ENCODE results near the gene CDYL. TPM values are rescaled to one million over a fixed set of nuclear protein-coding genes. Genes with fewer than 3 reads are reported as not detected.
A peak's percentile ranks its signal among the peaks of the same experiment; 100 is the strongest.
"Not testable (repeated sequence)": the region's sequence is repeated elsewhere in the genome, so short reads cannot be mapped to it uniquely, and the experiment has no call there.

Gene CDYL
- total RNA-seq, 1 donor from 2014 or later, result 31.8 TPM

DNA sequence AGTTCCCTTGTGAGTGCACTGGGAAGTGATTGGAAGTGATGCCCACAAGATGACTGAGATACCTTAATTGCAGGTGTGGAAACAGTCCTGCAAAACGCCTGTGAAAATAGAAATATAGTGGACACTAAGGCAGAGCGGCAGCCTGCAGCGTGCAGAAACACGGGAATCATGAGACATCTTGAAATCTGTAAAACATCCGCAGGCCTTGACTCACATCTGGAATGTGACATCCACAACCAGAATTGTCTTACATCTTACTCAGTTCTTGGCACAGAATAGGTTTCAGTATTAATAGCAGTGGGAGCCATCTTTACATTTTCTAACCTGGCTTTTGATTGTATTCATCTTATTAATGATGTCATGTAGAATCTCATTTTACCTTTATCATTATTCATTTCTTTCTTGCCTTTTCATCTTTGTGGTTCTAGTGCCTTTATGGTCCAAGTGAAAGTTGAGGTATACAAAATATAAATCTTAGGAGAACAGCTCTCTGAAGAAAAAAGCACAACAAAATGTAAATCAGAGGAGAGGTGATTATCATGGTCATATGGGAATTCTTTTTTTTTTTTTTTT, 44.6 kb downstream of the CDYL start:
- DNase-seq (no peak), ATAC-seq (no peak)
- intact Hi-C loops (cut with micrococcal nuclease), result no loop called here

DNA sequence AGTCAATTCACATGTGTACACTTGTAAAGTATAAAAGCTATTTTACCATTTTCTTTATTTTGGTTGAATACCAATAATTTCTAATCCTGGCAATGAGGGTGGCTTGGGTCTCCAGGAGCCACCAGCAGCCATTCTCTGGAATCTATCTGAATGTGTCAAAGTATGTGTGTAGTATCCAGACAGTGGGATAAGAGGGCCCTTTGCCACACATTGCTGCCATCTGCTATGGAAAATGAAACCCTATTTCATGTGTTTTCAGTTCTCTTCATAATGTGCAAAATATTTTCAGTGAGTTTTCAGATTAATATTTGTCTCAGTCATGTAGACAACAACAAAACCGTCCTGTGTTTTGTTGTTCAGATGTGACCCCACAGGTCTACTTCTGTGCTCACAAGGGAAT, 46.3 kb downstream of the CDYL start:
- intact Hi-C loops (cut with micrococcal nuclease), result no loop called here
- ATAC-seq, result no peak

DNA sequence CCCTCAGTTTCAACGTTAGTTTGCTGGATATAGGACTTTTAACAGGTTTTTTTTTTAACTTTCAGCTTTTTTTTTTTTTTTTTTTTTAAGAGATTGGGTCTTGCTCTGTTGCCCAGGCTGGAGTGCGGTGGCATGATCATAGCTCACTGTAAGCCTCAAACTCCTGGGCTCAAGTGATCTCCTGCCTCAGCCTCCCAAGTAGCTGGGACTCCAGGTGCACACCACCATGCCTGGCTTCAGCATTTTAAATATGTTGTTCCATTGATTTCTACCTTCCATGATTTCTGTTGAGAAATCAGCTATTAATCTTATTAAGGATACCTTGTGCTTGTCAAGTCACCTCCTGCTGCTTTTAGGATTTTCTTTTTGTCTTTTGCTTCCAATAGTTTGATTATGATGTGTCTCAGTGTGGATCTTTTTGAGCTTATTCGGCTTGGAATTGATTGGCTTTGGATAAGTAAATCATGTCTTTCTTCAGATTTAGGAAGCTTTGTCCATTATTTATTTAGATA, 52.0 kb downstream of the CDYL start:
- intact Hi-C loops (cut with micrococcal nuclease), result no loop called here
- DNase-seq, result no peak
- no peak for ATAC-seq

More for the DNA sequence above, 46.3 kb downstream of the CDYL start:
- no peak for DNase-seq

DNA sequence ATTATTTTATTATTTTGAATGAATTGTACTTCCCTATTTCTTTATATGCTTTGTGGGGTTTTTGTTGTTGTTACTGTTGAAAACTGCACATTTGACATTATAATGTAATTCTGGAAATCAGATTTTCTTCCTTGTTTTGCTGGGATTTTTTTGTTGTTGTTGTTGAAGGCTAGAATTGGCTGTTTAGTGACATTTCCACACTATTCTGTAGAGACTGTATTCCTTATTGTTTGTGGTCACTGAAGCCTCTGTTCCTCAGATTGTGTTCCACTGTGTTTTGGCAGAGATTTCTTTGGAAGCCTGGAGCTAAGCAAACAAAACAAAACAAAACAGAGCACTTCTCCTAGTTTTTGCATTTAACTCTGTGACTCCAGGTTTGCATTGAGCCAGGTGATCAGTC, 52.9 kb downstream of the CDYL start:
- intact Hi-C loops (cut with micrococcal nuclease), result no loop called here
- ATAC-seq, result no peak

DNA sequence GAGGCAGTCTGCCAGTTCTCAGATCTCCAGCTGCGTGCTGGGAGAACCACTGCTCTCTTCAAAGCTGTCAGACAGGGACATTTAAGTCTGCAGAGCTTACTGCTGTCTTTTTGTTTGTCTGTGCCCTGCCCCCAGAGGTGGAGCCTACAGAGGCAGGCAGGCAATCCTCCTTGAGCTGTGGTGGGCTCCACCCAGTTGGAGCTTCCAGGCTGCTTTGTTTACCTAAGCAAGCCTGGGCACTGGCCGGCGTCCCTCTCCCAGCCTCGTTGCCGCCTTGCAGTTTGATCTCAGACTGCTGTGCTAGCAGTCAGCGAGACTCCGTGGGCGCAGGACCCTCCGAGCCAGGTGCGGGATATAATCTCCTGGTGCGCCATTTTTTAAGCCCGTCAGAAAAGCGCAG, 59.3 kb downstream of the CDYL start:
- intact Hi-C loops (cut with micrococcal nuclease); DNase-seq; ATAC-seq: not testable (repeated sequence)

More for the DNA sequence above, 52.9 kb downstream of the CDYL start:
- DNase-seq, result no peak

DNA sequence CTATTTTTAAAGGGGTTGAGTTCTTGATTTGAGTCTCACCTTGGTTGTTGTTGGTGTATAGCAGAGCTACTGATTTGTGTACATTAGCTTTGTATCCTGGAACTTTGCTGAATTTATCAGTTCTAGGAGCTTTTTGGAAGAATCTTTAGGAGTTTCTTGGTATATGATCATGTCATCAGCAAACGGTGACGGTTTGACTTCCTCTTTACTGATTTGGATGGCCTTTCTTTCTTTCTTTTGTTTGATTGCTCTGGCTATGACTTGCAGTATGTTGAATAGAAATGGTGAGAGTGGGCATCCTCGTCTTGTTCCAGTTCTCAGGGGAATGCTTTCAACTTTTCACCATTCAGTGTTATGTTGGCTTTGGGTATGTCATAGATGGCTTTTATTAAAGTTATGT, 64.0 kb downstream of the CDYL start:
- ATAC-seq (no peak), DNase-seq (no peak)
- intact Hi-C loops (cut with micrococcal nuclease), result no loop called here

DNA sequence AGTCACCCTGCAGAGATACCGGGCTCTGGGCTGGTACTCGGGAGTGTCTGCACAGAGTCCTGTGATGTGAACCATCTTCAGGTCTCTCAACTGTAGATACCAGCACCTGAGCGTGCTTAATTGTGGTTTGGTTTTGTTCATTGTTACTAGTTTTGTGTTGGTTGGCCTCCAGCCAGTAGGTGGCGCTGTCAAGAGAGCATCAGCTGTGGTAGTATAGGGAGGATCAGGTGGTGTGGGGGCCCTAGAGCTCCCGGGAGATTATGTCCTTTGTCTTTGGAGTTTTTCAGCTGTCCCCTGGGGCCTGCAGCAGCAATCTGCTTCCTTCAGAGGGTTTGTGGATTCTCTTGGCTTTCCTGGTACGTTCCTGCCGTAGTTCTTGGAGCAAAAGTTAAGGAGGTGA, 67.9 kb downstream of the CDYL start:
- intact Hi-C loops (cut with micrococcal nuclease), result no loop called here
- DNase-seq, result no peak
- no peak for ATAC-seq

DNA sequence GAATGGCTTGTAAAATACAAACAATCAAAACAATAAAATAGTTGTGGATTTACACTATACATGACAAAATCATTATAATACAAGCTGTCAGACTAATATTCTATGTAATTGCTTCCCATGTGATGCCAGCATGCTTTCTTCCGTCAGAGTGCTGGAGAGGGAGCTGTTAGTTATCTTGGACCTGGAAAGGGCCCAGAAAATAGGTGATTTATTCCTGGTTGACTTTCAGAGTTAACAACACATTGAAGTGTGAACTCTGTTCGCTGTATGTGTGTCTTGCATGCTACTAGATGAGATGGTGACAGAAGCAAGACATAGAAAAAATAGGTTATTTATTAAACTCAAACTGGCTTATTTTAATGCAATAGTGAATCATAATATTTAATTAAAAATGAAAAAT, 70.2 kb downstream of the CDYL start:
- intact Hi-C loops (cut with micrococcal nuclease), result no loop called here
- DNase-seq, result no peak
- peak; percentile 26 for ATAC-seq

DNA sequence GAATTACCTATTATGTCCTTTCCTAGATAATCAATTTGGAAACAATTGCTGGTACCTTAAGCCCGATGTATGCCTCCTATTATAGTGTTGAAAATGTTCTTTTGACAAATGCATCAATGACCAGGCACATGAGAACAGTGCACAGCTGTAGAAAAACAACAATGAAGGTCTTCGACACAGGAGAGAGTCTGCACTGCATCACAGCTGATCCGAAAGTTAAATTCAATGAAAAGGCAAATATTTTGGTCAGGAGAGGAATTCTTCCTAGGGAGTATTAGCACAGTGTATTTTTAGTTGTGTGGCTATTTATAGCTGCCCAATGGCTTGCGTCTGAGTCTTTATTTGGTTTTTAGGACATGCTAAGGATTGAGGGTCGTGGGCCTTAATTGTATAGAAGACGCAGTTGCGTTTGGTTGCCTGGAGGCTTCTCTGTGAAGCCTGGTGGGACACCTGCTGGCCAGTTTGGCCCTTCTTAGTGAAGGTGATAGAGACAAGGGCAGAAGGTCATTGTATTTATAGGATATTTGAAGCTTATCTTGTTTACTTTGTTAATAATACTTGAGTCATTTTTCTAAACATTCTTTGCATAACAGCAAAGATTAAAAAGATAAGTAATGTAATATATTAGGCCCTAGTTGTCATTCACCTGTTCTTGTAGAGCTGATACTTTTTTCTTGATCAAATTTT, 72.3 kb downstream of the CDYL start:
- intact Hi-C loops (cut with micrococcal nuclease), result no loop called here
- peak; percentile 84 for ATAC-seq
- peak; percentile 47 for DNase-seq

DNA sequence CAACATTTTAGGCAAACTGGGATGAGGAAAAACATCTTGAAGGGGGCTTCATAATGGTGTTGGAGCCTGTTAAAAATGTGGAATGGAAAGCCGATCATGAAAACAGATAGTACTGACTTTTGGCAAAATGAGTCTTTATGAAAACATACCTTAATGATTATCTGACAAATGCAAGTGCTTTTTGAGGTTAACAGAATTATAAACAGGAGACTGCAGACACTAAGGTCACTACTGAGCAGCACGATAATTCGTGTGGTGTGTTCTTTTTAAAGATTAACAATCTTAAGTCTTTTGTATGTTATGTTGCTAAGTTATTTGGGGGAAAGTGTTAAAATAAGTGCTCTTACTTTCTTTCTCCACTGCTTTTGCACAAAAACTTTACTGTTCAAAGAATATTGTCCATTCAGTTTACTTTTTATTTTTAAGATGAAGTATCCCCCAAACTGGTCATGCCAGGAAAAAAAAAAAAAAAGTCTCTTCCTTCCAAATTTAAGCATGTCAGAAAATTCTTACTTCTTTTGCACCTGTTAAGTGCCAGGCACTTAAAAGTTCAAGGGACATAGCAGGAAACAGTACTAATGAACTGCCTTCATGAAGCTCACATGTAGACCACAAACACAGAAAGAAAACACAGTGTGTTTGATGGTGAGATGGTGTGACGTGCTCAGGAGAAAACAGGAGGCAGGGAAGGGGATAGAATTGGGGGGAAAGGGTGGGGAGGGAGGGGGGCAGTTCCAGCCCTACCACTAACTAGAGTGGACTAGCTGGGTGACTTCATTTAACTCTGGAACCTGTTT, 73.2 kb downstream of the CDYL start:
- DNase-seq (no peak), ATAC-seq (no peak)
- intact Hi-C loops (cut with micrococcal nuclease), result no loop called here

DNA sequence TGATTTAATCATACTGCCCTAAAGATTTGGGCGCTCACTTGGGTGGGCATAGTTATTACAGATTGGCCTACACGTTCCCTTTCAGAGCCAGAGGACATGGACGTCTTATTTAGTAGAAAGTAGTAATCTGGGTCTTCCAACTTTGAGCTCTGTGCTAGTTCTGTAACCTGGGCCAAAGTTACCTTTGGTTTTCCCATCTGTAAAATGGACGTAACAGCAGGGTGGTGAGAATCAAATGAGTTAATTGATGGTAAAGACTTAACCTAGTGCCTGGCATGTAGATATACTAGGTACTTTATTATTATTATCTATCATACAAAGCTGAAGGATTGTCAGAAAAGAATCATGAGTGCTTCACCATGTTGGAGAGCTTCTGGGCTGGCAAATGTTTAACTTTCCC, 74.8 kb downstream of the CDYL start:
- intact Hi-C loops (cut with micrococcal nuclease), result no loop called here
- DNase-seq (no peak), ATAC-seq (no peak)

DNA sequence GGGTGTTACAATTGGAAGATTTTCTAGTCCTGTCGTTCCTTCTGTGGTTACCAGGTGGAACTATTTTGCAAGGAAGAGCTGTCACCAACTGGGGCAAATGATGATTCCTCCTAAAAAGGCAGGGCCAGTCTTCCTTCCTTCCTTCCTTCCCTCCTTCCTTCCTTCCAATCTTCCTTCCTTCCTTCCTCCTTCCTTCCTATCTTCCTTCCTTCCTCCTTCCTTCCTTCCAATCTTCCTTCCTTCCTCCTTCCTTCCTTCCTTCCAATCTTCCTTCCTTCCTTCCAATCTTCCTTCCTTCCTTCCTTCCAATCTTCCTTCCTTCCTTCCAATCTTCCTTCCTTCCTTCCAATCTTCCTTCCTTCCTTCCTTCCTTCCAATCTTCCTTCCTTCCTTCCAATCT, 76.0 kb downstream of the CDYL start:
- intact Hi-C loops (cut with micrococcal nuclease); DNase-seq; ATAC-seq: not testable (repeated sequence)

DNA sequence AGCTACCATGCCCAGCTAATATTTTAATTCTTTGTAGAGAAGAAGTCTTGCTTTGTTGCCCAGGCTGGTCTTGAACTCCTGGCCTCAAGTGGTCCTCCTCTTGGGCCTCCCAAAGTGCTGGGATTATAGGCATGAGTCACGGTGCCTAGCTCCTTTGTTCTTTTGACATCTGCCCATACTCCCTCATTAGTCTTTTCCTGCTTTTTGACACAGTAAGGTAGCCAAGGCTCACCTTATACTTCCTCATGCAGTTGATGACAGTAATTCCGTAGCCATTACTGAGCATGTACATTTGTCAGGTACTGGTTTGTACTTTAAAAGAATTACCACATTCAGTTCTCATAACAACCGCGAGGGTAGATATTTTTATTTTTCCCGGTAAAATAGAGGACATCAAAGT, 76.7 kb downstream of the CDYL start:
- ATAC-seq (no peak), DNase-seq (no peak)
- intact Hi-C loops (cut with micrococcal nuclease), result no loop called here

DNA sequence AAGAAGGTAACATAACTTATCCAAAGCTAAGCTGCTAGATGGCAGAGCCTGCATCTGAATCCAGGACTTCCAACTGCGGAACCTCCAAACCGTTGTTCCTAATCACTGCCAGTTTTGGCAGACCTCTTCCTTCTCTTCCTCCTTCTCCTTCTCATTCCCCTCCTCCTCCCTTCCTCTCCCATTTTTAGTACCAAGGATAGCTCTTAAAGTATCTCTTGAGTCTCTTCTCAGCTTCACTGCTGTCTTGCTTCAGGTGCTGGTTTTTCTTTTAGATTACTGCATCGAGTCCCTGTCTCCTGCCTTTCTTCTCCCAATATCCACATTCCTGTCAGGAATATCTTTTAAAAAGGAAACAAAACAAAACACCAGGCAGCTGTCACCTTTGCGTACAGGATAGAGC, 77.1 kb downstream of the CDYL start:
- ATAC-seq, result no peak
- DNase-seq, result no peak
- intact Hi-C loops (cut with micrococcal nuclease), result no loop called here

DNA sequence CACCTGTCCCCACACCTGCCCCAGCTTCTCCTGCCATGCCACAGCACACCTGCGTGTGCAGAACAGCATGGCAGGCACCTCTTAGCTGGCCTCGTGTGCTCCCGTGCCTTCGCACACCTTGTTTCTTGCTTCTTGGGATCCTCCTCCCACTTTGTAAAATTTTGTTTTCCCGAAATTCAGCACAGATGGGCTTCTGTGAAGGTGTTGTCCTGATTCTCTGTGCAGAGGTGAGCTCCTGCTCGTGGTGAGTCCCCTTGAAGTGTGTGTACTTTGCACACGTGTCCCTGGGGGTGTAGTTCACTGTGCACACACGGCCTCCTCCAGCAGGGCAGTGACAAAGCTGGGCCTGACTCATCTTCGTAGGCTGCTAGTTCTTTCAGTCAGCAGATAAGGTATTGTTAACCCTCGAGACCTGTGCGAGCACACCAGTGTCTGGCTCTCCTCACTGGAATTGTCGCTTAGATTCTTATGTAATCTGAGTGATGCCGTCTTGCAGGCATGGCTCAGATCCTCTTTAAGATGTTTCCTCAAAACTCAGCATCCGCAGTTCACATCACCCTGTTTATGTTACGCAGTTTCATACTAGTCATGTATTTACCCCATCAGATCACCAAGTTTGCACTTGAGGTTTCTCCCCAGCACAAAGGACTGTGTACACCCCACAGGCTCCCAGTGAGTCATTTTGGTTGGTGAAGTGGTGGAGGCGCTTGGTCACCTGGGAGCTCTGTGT, 77.7 kb downstream of the CDYL start:
- no peak for DNase-seq
- intact Hi-C loops (cut with micrococcal nuclease), result no loop called here
- no peak for ATAC-seq

DNA sequence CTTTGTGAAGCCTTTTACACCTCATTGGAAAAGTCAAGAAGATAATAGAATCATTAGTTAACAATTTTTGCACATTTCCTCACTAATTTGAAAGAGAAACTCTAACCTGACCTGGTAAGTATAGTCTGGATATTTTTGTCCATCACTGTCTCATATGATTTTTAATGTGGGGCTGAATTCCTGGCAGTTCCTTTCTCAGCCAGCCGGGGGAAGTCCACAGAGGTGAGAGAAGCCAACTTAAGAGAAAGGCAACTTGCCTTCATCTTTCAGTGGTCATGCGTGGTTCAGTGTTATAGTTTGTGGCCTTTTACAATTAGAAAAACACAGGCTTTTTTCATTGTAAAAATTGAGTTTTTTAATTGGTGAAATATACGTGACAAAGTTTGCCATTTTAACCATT, 80.6 kb downstream of the CDYL start:
- DNase-seq, result no peak
- no peak for ATAC-seq
- intact Hi-C loops (cut with micrococcal nuclease), result no loop called here

DNA sequence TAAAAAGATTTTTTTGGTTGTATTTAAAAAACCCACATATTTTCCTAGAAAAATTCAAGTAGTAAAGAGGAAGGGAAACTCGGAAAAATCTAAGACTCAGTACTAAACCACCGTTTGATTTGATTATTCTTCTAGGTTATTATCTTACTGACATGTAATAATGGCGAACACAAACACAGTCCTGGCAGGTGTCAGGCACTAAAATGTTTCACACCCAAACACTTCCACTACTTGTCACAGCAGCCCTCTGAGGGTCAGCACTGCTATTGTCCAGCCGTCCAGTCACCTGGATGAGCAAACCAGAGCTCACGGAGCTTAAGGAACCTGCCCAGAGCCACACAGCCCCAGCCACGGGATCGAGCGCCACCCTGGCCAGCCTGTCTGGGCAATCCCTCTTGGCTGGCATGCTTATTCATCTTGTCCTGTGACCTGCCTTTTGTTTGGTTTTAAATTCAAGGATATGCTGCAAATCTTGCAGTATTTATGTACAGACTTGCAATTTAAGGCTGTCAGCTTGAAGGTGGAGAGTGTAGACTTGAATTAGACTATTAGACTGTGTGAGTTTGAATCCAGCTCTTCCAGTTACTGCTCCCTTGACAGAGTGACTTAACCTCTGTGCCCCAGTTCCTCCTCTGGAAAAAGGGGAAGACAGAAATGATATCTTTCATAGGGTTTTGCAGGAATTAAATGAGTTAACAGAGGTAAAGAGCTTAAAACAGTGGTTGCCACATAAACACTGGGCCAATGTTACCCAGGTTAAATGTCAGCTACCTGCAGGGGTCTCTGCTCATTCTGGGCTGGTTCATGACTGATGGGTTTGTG, 82.2 kb downstream of the CDYL start:
- no peak for DNase-seq
- intact Hi-C loops (cut with micrococcal nuclease), result no loop called here
- no peak for ATAC-seq

DNA sequence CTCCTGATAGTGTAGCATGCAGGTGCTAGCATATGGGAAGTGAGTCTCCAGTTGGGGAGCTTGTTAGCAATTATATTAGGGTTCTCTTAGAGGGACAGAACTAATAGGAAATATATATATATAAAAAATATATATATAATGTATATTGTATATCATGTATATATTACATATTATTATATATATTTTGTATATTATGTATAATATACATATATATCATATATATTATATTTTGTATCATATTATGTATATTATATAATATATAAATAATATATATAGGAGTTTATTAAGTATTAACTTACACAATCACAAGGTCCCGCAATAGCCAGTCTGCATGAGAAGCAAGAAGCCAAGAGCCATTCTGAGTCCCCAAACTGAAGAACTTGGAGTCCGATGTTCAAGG, 84.2 kb downstream of the CDYL start:
- intact Hi-C loops (cut with micrococcal nuclease), result no loop called here

DNA sequence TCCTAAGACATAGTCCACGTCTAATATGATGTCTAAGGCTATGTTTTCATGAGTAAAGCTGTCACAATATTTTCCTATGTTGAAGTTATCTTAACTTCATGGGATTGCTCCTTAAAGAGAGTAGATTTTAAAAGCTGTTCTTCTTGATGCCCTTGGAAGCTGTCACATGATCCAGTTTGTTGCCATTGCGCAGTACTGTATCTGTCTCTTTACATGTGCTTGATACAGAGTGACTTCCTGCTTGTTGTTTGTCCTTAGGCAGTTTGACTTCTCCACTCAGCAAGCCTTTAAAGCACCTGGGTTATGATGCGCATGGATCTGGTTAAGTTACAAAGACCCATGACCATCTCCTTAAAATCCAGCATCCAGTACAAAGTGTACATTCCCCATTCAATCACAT, 85.4 kb downstream of the CDYL start:
- DNase-seq (no peak), ATAC-seq (no peak)
- intact Hi-C loops (cut with micrococcal nuclease), result no loop called here

More for the DNA sequence above, 84.2 kb downstream of the CDYL start:
- DNase-seq (no peak), ATAC-seq (no peak)
